WTC11 (cell line): ENCODE results near the gene EIF1B. TPM values are rescaled to one million over a fixed set of nuclear protein-coding genes. Genes with fewer than 3 reads are reported as not detected.

Experiments used
- ATAC-seq: fragments of 200-7000 bp; cut with Tn5 transposase; 2 replicates; pipeline ENCODE4 v1.10.0; 2021; ENCODE audit warnings: mild to moderate bottlenecking, moderate library complexity
- CTCF ChIA-PET: fragments of 300-600 bp; sonication (Branson Sonifier 250); formaldehyde crosslinking; loops from one replicate; lab custom pipeline; 2021; ENCODE audit warnings: antibody characterized with exemption; lab: Charles Lee
- POLR2A ChIA-PET: fragments of 350-600 bp; sonication (Branson Sonifier 250); formaldehyde crosslinking; loops from one replicate; lab custom pipeline; 2021; ENCODE audit warnings: antibody characterized with exemption; lab: Charles Lee
- DNase-seq: peaks from one replicate; pipeline ENCODE4 v3.0.0; 2021; ENCODE audit warnings: low spot score
- H3K27ac Mint-ChIP-seq: 2 replicates; pipeline ENCODE4 v1.8.0; 2021; ENCODE audit warnings: mixed read lengths
- H3K27me3 Mint-ChIP-seq: 2 replicates; pipeline ENCODE4 v1.8.0; 2021; ENCODE audit warnings: low read depth, mild to moderate bottlenecking, moderate library complexity, mixed read lengths
- H3K36me3 Mint-ChIP-seq: 2 replicates; pipeline ENCODE4 v1.8.0; 2021; ENCODE audit warnings: mixed read lengths
- H3K4me1 Mint-ChIP-seq: 2 replicates; pipeline ENCODE4 v1.8.0; 2022; ENCODE audit warnings: mixed read lengths
- H3K4me3 Mint-ChIP-seq: 2 replicates; pipeline ENCODE4 v1.8.0; 2021; ENCODE audit warnings: mild to moderate bottlenecking, moderate library complexity, mixed read lengths
- H3K9me3 Mint-ChIP-seq: 2 replicates; pipeline ENCODE4 v1.8.0; 2021; ENCODE audit warnings: mixed read lengths
- ATF6 ChIP-seq: sonication (generic); formaldehyde crosslinking; IDR thresholded peaks from 2 replicates; pipeline ENCODE4 v1.8.1; 2023; ENCODE audit warnings: mild to moderate bottlenecking, missing genetic modification reagents
- CREB1 ChIP-seq: sonication (generic); formaldehyde crosslinking; IDR thresholded peaks from 2 replicates; pipeline ENCODE4 v1.8.0; 2023; ENCODE audit warnings: mild to moderate bottlenecking, missing genetic modification reagents
- ELF4 ChIP-seq: sonication (generic); formaldehyde crosslinking; IDR thresholded peaks from 2 replicates; pipeline ENCODE4 v1.8.1; 2022; ENCODE audit warnings: low read depth, mild to moderate bottlenecking, moderate library complexity, missing genetic modification reagents
- EMX1 ChIP-seq: fragments of 250-450 bp; sonication (Bioruptor Pico); IDR thresholded peaks from 2 replicates; pipeline ENCODE4 v1.8.0; 2021; ENCODE audit warnings: mild to moderate bottlenecking
- ETV6 ChIP-seq: sonication (generic); formaldehyde crosslinking; IDR thresholded peaks from 2 replicates; pipeline ENCODE4 v1.8.1; 2022; ENCODE audit warnings: mild to moderate bottlenecking, missing genetic modification reagents
- FOXP1 ChIP-seq: sonication (generic); formaldehyde crosslinking; IDR thresholded peaks from 2 replicates; pipeline ENCODE4 v1.8.0; 2022; ENCODE audit warnings: missing genetic modification reagents, mild to moderate bottlenecking, moderate library complexity, borderline replicate concordance
- GRHL2 ChIP-seq: fragments of 250-450 bp; sonication (Bioruptor Pico); IDR thresholded peaks from 2 replicates; pipeline ENCODE4 v1.8.0; 2022; ENCODE audit warnings: mild to moderate bottlenecking, moderate library complexity; ENCODE audit not compliant: insufficient replicate concordance, severe bottlenecking
- HMGA2 ChIP-seq: fragments of 250-450 bp; sonication (Bioruptor Pico); IDR thresholded peaks from 2 replicates; pipeline ENCODE4 v1.4.0; 2021; ENCODE audit warnings: mild to moderate bottlenecking, moderate library complexity
- JAZF1 ChIP-seq: fragments of 250-450 bp; sonication (Bioruptor Pico); IDR thresholded peaks from 2 replicates; pipeline ENCODE4 v1.9.0; 2021; ENCODE audit warnings: moderate library complexity, mild to moderate bottlenecking, inconsistent platforms
- MLX ChIP-seq: sonication (generic); formaldehyde crosslinking; IDR thresholded peaks from 2 replicates; pipeline ENCODE4 v1.8.1; 2023; ENCODE audit warnings: mild to moderate bottlenecking, missing genetic modification reagents, moderate library complexity
- NFATC4 ChIP-seq: fragments of 250-450 bp; sonication (Bioruptor Pico); IDR thresholded peaks from 2 replicates; pipeline ENCODE4 v1.9.0; 2021; ENCODE audit warnings: mild to moderate bottlenecking
- NFE2L1 ChIP-seq: sonication (generic); formaldehyde crosslinking; IDR thresholded peaks from 2 replicates; pipeline ENCODE4 v1.8.1; 2023; ENCODE audit warnings: missing genetic modification reagents
- NR1H2 ChIP-seq: sonication (generic); formaldehyde crosslinking; IDR thresholded peaks from 2 replicates; pipeline ENCODE4 v1.9.0; 2021; ENCODE audit warnings: mild to moderate bottlenecking, moderate library complexity, missing genetic modification reagents
- NR3C1 ChIP-seq: sonication (generic); formaldehyde crosslinking; conservative IDR thresholded peaks from 2 replicates; pipeline ENCODE4 v1.8.1; 2023; ENCODE audit warnings: low read depth, mild to moderate bottlenecking, missing genetic modification reagents
- PRDM15 ChIP-seq: sonication (generic); formaldehyde crosslinking; IDR thresholded peaks from 2 replicates; pipeline ENCODE4 v1.8.0; 2022; ENCODE audit warnings: missing genetic modification reagents
- SP1 ChIP-seq: sonication (generic); formaldehyde crosslinking; conservative IDR thresholded peaks from 2 replicates; pipeline ENCODE4 v1.8.1; 2022; ENCODE audit warnings: missing genetic modification reagents
- TEAD4 ChIP-seq: sonication (generic); formaldehyde crosslinking; IDR thresholded peaks from 2 replicates; pipeline ENCODE4 v1.8.0; 2022; ENCODE audit warnings: mild to moderate bottlenecking, missing genetic modification reagents
- ZNF425 ChIP-seq: fragments of 250-450 bp; sonication (Bioruptor Pico); conservative IDR thresholded peaks from 2 replicates; pipeline ENCODE4 v1.9.0; 2021; ENCODE audit warnings: mild to moderate bottlenecking
- ZNF512 ChIP-seq: sonication (generic); formaldehyde crosslinking; IDR thresholded peaks from 2 replicates; pipeline ENCODE4 v1.8.1; 2022; ENCODE audit warnings: missing genetic modification reagents, borderline replicate concordance
- total RNA-seq: library from RNA; stranded (reverse); gene quantifications from 3 replicates; pipeline ENCODE4 v1.2.3, GENCODE V29; 2021

EIF1B gene
- total RNA-seq, 1 experiment from 2014 or later, result 82.0 TPM

GRCh38 chr3:40262331-40262730 lies 47.2 kb upstream of the EIF1B start:
- DNase-seq, result no peak
- H3K27me3 Mint-ChIP-seq, result no peaks in the 10 kb centered on the region
- no peaks in the 10 kb centered on the region for H3K9me3 Mint-ChIP-seq
- TF ChIP-seq MLX (CRISPR knock-in tag) (no peak), NFE2L1 (CRISPR knock-in tag) (no peak), NFATC4 (no peak)
- H3K4me1 Mint-ChIP-seq, result peaks cover 8% of the 10 kb centered on the region
- ChIA-PET POLR2A (no interaction called here), CTCF (interaction anchor here (1.5 to 2.0 kb wide), 2 partner anchors 21 to 47 kb away, joined by 3 to 8 read pairs; partner anchors contain the start of gene EIF1B)
- peak overlapping the region; percentile 38; the same call in 1 of the 2 replicates for H3K27ac Mint-ChIP-seq
- ATAC-seq, result no peak
- no peaks in the 10 kb centered on the region for H3K36me3 Mint-ChIP-seq
- H3K4me3 Mint-ChIP-seq, result no peak overlapping the region

GRCh38 chr3:40264451-40264850 lies 45.1 kb upstream of the EIF1B start:
- no peaks in the 10 kb centered on the region for H3K9me3 Mint-ChIP-seq
- POLR2A ChIA-PET, result no interaction called here
- no peaks in the 10 kb centered on the region for H3K27me3 Mint-ChIP-seq
- DNase-seq, result no peak
- H3K4me1 Mint-ChIP-seq, result peaks cover 4% of the 10 kb centered on the region
- ATAC-seq, result no peak
- no peak overlapping the region for H3K4me3 Mint-ChIP-seq
- TF ChIP-seq ATF6 (CRISPR knock-in tag) (no peak), ZNF512 (CRISPR knock-in tag) (no peak), NR3C1 (CRISPR knock-in tag) (no peak), NFATC4 (no peak), NR1H2 (no peak), HMGA2 (CRISPR knock-in tag) (no peak), SP1 (no peak), ELF4 (CRISPR knock-in tag) (no peak), ZNF425 (no peak), EMX1 (CRISPR knock-in tag) (no peak)
- TF ChIP-seq, all 79 proteins: peak for 0
- H3K27ac Mint-ChIP-seq, result no peak overlapping the region
- no peaks in the 10 kb centered on the region for H3K36me3 Mint-ChIP-seq
- CTCF ChIA-PET, result interaction anchor here (1.3 kb wide), 1 partner anchor 83 kb away, joined by 3 read pairs; no protein-coding TSS in a partner anchor

GRCh38 chr3:40265181-40265580 lies 44.3 kb upstream of the EIF1B start:
- H3K9me3 Mint-ChIP-seq, result 0 out of 2 replicates have a peak, but pooled peaks cover 3% of the 10 kb centered on the region
- TF ChIP-seq FOXP1 (no peak), CREB1 (CRISPR knock-in tag) (no peak), GRHL2 (CRISPR knock-in tag) (no peak), JAZF1 (CRISPR knock-in tag) (no peak), PRDM15 (CRISPR knock-in tag) (no peak), ETV6 (CRISPR knock-in tag) (no peak), ZNF512 (CRISPR knock-in tag) (no peak), TEAD4 (CRISPR knock-in tag) (no peak)

More at GRCh38 chr3:40265181-40265580, 44.3 kb upstream of the EIF1B start:
- ChIA-PET POLR2A (no interaction called here), CTCF (interaction anchor here (1.4 kb wide), 1 partner anchor 44 kb away, joined by 4 read pairs; the partner anchor contains the start of gene EIF1B)
- no peak for DNase-seq
- Mint-ChIP-seq H3K4me1 (no peaks in the 10 kb centered on the region), H3K27me3 (no peaks in the 10 kb centered on the region), H3K4me3 (no peak overlapping the region), H3K27ac (no peak overlapping the region), H3K36me3 (no peaks in the 10 kb centered on the region)
- no peak for ATAC-seq
